SK-N-SH (cell line): Measurements from ENCODE around the gene NR6A1. TPM values are rescaled to one million over a fixed set of nuclear protein-coding genes. Genes with fewer than 3 reads are reported as not detected.

Source experiments
- CTCF ChIA-PET: fragments of 300-600, 350-600 bp; formaldehyde crosslinking; extraction: SDS; loops from one replicate; lab custom pipeline; 2021; lab: Yijun Ruan, JAX
- POLR2A ChIA-PET: fragments of 350-600 bp; sonication (Branson Sonifier 250); formaldehyde crosslinking; extraction: SDS; loops from one replicate; lab custom pipeline; 2020; ENCODE audit warnings: antibody characterized with exemption, inconsistent platforms; lab: Yijun Ruan, JAX
- DNase-seq: peaks from one replicate; pipeline ENCODE4 v3.0.0; 2012
- H2AFZ ChIP-seq: fragments of 200-600 bp; sonication (generic); 2 replicates; pipeline ENCODE4 v1.8.1; 2016; ENCODE audit warnings: antibody characterized with exemption, mild to moderate bottlenecking, low read depth
- H3F3A ChIP-seq: fragments of 200-600 bp; sonication (generic); replicated peaks from 2 replicates; pipeline ENCODE3; 2016; ENCODE audit warnings: antibody characterized with exemption, mild to moderate bottlenecking; ENCODE audit not compliant: insufficient read depth
- H3K27ac ChIP-seq, 2 experiments: fragments of 200-500 bp in 1 of 2; fragments of 200-600 bp in 1 of 2; sonication (Bioruptor generic) in 1 of 2; sonication (generic), shearing (Covaris generic) in 1 of 2; 2 replicates each; pipeline versions ENCODE4 v1.5.1 to v1.6.1; 2014 to 2016; ENCODE audit warnings: low read depth in 2 of 2, inconsistent platforms in 1 of 2, low read length in 1 of 2, mild to moderate bottlenecking in 1 of 2, mixed read lengths in 1 of 2
- H3K27me3 ChIP-seq: fragments of 200-600 bp; sonication (generic), shearing (Covaris generic); 2 replicates; pipeline ENCODE4 v1.6.1; 2016; ENCODE audit warnings: mixed run types; ENCODE audit not compliant: insufficient read depth
- H3K36me3 ChIP-seq, 2 experiments: fragments of 200-500 bp in 1 of 2; fragments of 200-600 bp in 1 of 2; sonication (Bioruptor generic) in 1 of 2; sonication (generic) in 1 of 2; replicated peaks in 1 of 2; 2 replicates each; pipeline versions ENCODE3 to v1.5.1; 2014 to 2016; ENCODE audit warnings: low read length in 1 of 2, mild to moderate bottlenecking in 1 of 2; ENCODE audit not compliant: insufficient read depth in 2 of 2, control insufficient read depth in 1 of 2
- H3K4me1 ChIP-seq, 2 experiments: fragments of 200-500 bp in 1 of 2; fragments of 200-600 bp in 1 of 2; sonication (Bioruptor generic) in 1 of 2; sonication (generic), shearing (Covaris generic) in 1 of 2; 2 replicates each; pipeline versions ENCODE4 v1.5.1 to v1.6.1; 2014 to 2016; ENCODE audit warnings: low read depth in 1 of 2, low read length in 1 of 2, mixed run types in 1 of 2; ENCODE audit not compliant: insufficient read depth in 2 of 2, control insufficient read depth in 1 of 2
- H3K4me2 ChIP-seq: fragments of 200-600 bp; sonication (generic), shearing (Covaris generic); 2 replicates; pipeline ENCODE4 v1.6.1; 2017; ENCODE audit warnings: mixed run types
- H3K4me3 ChIP-seq, 2 experiments: fragments of 200-500 bp in 1 of 2; fragments of 200-600 bp in 1 of 2; sonication (Bioruptor generic) in 1 of 2; sonication (generic), shearing (Covaris generic) in 1 of 2; 2 replicates each; pipeline versions ENCODE4 v1.5.1 to v1.8.1; 2014 to 2016; ENCODE audit warnings: low read depth in 2 of 2, inconsistent platforms in 1 of 2, low read length in 1 of 2, mild to moderate bottlenecking in 1 of 2, mixed read lengths in 1 of 2, moderate library complexity in 1 of 2
- H3K79me2 ChIP-seq: fragments of 200-600 bp; sonication (generic); 2 replicates; pipeline ENCODE4 v1.8.1; 2017; ENCODE audit warnings: mild to moderate bottlenecking; ENCODE audit not compliant: insufficient read depth
- H3K9ac ChIP-seq: fragments of 200-600 bp; sonication (generic); 2 replicates; pipeline ENCODE4 v1.6.1; 2017; ENCODE audit warnings: mixed run types
- H3K9me2 ChIP-seq: fragments of 200-600 bp; sonication (generic); 2 replicates; pipeline ENCODE4 v1.6.1; 2017; ENCODE audit warnings: mixed run types
- H3K9me3 ChIP-seq: fragments of 200-600 bp; sonication (generic); 2 replicates; pipeline ENCODE4 v1.6.1; 2017; ENCODE audit warnings: mixed run types, mild to moderate bottlenecking, moderate library complexity
- H4K20me1 ChIP-seq: fragments of 200-600 bp; sonication (generic); 2 replicates; pipeline ENCODE4 v1.6.1; 2017; ENCODE audit warnings: mild to moderate bottlenecking, mixed run types; ENCODE audit not compliant: insufficient read depth
- CHD2 ChIP-seq: fragments of 150-350 bp; IDR thresholded peaks from 2 replicates; pipeline ENCODE4 v1.6.1; 2018; ENCODE audit warnings: low read length; ENCODE audit not compliant: partially characterized antibody
- ELF1 ChIP-seq: IDR thresholded peaks from 2 replicates; pipeline ENCODE4 v1.4.0; 2012
- EZH2phosphoT487 ChIP-seq: fragments of 200-600 bp; sonication (generic); IDR thresholded peaks from 2 replicates; pipeline ENCODE4 v1.6.1; 2017; ENCODE audit warnings: low read depth, mixed run types, mild to moderate bottlenecking, antibody characterized with exemption, moderate library complexity, borderline replicate concordance
- FOXJ3 ChIP-seq: sonication (generic); formaldehyde crosslinking; IDR thresholded peaks from 2 replicates; pipeline ENCODE4 v1.5.1; 2020; ENCODE audit warnings: mild to moderate bottlenecking, missing genetic modification reagents
- GATA2 ChIP-seq: sonication (generic); formaldehyde crosslinking; IDR thresholded peaks from 2 replicates; pipeline ENCODE4 v1.5.0; 2020; ENCODE audit warnings: mild to moderate bottlenecking, missing genetic modification reagents
- IRF3 ChIP-seq: fragments of 150-350 bp; IDR thresholded peaks from 2 replicates; pipeline ENCODE4 v1.6.1; 2016; ENCODE audit warnings: mild to moderate bottlenecking, low read depth, low read length
- JUND ChIP-seq: IDR thresholded peaks from 2 replicates; pipeline ENCODE4 v1.4.0; 2012
- MAX ChIP-seq: IDR thresholded peaks from 2 replicates; pipeline ENCODE4 v1.4.0; 2012; ENCODE audit warnings: low read depth
- MXI1 ChIP-seq: IDR thresholded peaks from 2 replicates; pipeline ENCODE4 v1.6.1; 2012; ENCODE audit warnings: mild to moderate bottlenecking, low read depth, low read length, improper control_type of control experiment
- NRF1 ChIP-seq: IDR thresholded peaks from 2 replicates; pipeline ENCODE4 v1.6.1; 2012; ENCODE audit warnings: low read depth, mild to moderate bottlenecking, low read length
- PBX3 ChIP-seq: IDR thresholded peaks from 2 replicates; pipeline ENCODE4; 2012
- RCOR1 ChIP-seq: fragments of 150-350 bp; IDR thresholded peaks from 2 replicates; pipeline ENCODE4 v1.6.1; 2017; ENCODE audit warnings: antibody characterized with exemption, low read length
- REST ChIP-seq: IDR thresholded peaks from 2 replicates; pipeline ENCODE4 v1.6.1; 2012; ENCODE audit warnings: mild to moderate bottlenecking, low read depth, low read length, moderate library complexity
- RFX5 ChIP-seq: IDR thresholded peaks from 2 replicates; pipeline ENCODE4 v1.6.1; 2012; ENCODE audit warnings: mild to moderate bottlenecking, improper control_type of control experiment, low read length
- SIN3A ChIP-seq: IDR thresholded peaks from 2 replicates; pipeline ENCODE4 v1.6.1; 2012; ENCODE audit warnings: low read depth, mild to moderate bottlenecking, low read length, moderate library complexity, borderline replicate concordance
- TAF1 ChIP-seq: IDR thresholded peaks from 2 replicates; pipeline ENCODE4 v1.6.1; 2012; ENCODE audit warnings: low read depth, mild to moderate bottlenecking, low read length, moderate library complexity, borderline replicate concordance
- TCF12 ChIP-seq: IDR thresholded peaks from 2 replicates; pipeline ENCODE4 v1.4.0; 2012
- USF2 ChIP-seq: fragments of 150-350 bp; IDR thresholded peaks from 2 replicates; pipeline ENCODE4 v1.6.1; 2017; ENCODE audit warnings: antibody characterized with exemption, low read length, low read depth, borderline replicate concordance
- ZBTB33 ChIP-seq: IDR thresholded peaks from 2 replicates; pipeline ENCODE4 v1.4.0; 2012; ENCODE audit warnings: low read depth, borderline replicate concordance
- whole genome bisulfite sequencing: methylation state at CpG from one replicate; pipeline ENCODE4 v1.1.6; 2017; ENCODE audit warnings: low lambda C conversion rate; 5-methylcytosine and 5-hydroxymethylcytosine counted together
- polyA plus RNA-seq, 3 experiments: library from polyadenylated mRNA; depleted of rRNA; stranded (reverse); fragments of >200 nt; gene quantifications; 2 replicates each; pipeline ENCODE4 v1.2.3, GENCODE V29; 2012

NR6A1 gene
- polyA plus RNA-seq, 1 of the 3 experiments (the other 2 are of a cell fraction) = 1.2 TPM

GRCh38 chr9:124613849-124614248, 157.3 kb downstream of the NR6A1 start:
- H3K27ac ChIP-seq = no peak overlapping the region
- H3K9ac ChIP-seq = no peak overlapping the region
- peaks cover 2 to 16% of the 10 kb centered on the region in 2 experiments; a peak in 3 of 4 replicates for H3K4me1 ChIP-seq
- no peaks in the 10 kb centered on the region for H3K79me2 ChIP-seq
- H4K20me1 ChIP-seq = no peaks in the 10 kb centered on the region
- H3K4me3 ChIP-seq = no peak overlapping the region
- no peaks in the 10 kb centered on the region for H3K9me2 ChIP-seq
- DNase-seq = no peak
- no peaks in the 10 kb centered on the region for H3K36me3 ChIP-seq
- ChIA-PET CTCF (interaction anchor here (0.8 to 8.5 kb wide), 10 partner anchors 10 to 158 kb away, joined by 3 to 301 read pairs (median 4); no protein-coding TSS in a partner anchor), POLR2A (no interaction called here)
- peaks cover 5% of the 10 kb centered on the region for H3F3A ChIP-seq
- no peak for TF ChIP-seq USF2
- TF ChIP-seq RCOR1 = no peak
- TF ChIP-seq ZBTB33 = no peak
- TF ChIP-seq PBX3 = no peak
- no peak for TF ChIP-seq ELF1
- no peak for TF ChIP-seq REST
- TF ChIP-seq GATA2 (CRISPR knock-in tag) = no peak
- TF ChIP-seq JUND = no peak
- TF ChIP-seq EZH2phosphoT487 = no peak
- TF ChIP-seq MXI1 = no peak
- TF ChIP-seq IRF3 = no peak
- no peak for TF ChIP-seq CHD2
- no peak for TF ChIP-seq FOXJ3 (CRISPR knock-in tag)
- TF ChIP-seq TAF1 = no peak
- no peak for TF ChIP-seq RFX5
- no peak for TF ChIP-seq MAX
- no peak for TF ChIP-seq SIN3A
- no peak for TF ChIP-seq NRF1
- TF ChIP-seq TCF12 = no peak
- WGBS = 100% methylated on average over 2 of the region's 2 CpGs
- H3K9me3 ChIP-seq = no peaks in the 10 kb centered on the region
- H2AFZ ChIP-seq = no peak overlapping the region
- no peaks in the 10 kb centered on the region for H3K27me3 ChIP-seq
- no peak overlapping the region for H3K4me2 ChIP-seq
